Measurements from ENCODE around the gene CFAP61.

DNA sequence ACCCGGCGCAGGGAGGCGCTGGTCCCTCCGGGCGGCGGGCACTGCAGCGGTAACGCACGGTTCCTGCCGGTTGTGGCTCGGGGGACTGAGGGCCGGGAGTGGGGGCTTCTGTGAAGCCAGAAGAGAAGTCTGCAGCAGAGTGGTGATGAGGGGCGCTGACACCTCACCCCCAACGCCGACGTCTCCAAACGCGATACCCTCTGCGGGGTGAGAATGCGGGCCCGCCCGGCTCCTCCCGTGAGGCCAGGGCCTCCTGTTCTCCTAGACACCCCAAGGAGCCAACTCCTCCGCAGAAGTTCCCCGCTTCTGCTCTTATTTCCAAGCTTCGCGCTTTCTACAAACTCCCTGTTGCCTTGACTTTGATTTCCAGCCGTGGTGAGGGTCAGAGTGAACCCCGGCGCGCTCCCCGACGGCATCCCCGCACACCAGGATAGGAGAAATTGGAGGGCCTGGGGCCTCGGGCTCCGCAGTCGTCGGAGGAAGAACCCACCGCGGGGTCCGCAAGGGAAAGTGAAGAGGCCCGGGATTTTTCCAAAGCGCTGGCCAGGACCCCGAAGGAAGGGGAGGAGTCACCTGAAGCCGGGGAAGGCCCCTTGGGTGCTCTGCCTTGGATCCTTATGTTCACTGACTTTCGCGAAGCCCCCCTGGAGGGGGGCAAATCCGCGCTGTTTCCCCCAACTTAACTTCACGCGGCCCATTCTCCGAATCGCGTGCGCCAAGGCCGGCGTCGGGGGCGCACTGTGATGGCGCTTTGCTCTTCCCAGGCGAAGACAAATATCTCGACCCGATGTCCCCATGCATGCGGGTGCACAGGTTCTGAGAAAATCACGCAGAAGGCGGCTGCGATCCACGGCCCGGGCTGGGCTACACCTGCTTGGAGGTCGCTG, 312.5 kb downstream of the CFAP61 start:
- TF ChIP-seq CTCF (IDR thresholded peaks at IDR 0.05 in 8 of 11, conservative IDR thresholded peaks at IDR 0.05 in 3 of 11) (no peak), POLR2AphosphoS5 (IDR thresholded peaks at IDR 0.05) (no peak)
